HG03565 (cell line): ENCODE results near the gene ARHGAP15.

ENCODE experiments used
- ATAC-seq: cut with Tn5 transposase; IDR thresholded peaks from one replicate; pipeline ENCODE4 v1.9.1; 2021; ENCODE audit warnings: mild to moderate bottlenecking, moderate library complexity; ENCODE audit not compliant: unreplicated experiment

Gene ARHGAP15

DNA sequence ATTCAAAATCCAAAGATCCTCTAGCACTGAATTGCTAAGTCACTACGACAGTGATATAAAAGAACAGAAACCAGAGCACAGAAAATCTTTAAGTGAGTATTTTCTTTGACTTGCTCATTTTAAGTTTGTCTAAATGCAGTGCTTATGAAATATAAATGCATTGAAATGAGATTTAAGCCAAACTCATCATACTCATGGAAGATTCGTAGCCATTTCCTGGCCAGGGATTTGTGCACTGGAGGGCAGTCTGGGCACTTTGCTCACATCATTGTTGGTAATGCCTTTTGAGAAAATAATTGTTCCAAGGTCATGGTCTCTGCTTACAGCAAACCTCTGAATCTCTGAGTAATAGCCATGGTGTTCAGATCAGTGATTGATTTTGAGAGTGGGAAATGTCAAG, 307.7 kb downstream of the ARHGAP15 start:
- ATAC-seq = no peak

DNA sequence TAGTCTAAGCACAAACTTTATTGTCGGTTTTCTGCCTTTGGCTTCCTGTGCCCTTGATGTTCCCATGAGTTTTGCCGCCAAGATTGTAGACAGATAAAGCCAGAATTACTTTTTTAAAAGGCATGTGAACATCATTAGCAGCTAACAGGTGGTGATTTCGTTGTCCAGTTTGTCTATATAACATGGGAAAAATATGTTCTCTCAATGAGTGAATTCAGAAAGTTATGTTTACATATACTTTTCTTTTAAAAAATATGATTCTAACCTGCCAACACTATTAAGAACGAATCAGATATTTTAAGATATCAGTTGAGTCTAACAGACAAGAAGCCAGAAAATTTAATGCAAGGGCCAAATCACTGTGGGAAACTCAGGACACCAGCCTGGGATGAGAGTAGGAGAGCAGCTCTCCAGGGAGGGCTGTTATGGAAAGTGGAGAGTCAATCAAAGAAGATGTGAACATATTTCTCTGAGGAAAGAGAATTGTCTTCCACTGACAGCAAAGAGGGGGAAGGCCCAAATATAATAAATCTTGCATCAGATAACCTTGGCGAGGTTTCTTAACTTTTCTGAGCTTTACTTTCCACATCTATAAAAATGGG, 311.3 kb downstream of the ARHGAP15 start:
- ATAC-seq = no peak

DNA sequence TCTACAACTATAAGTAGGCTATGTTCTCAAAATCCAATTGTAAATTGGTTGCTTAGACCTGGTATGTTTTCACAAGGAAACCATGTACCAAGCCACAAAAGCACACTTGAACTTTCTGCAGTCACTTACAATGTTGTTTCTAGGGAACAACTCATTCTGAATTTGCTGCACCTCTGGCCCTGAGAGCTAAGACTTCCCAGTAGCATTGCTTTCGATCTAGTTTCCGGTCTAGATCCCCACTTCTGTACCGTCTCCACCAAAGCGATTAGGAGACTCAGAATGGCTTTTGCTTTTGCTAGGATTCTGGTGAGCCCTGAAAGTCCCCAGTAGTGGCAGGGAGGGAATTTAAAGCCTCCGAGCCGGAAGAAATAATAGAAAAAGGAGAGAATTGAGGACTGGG, 313.0 kb downstream of the ARHGAP15 start:
- no peak for ATAC-seq

DNA sequence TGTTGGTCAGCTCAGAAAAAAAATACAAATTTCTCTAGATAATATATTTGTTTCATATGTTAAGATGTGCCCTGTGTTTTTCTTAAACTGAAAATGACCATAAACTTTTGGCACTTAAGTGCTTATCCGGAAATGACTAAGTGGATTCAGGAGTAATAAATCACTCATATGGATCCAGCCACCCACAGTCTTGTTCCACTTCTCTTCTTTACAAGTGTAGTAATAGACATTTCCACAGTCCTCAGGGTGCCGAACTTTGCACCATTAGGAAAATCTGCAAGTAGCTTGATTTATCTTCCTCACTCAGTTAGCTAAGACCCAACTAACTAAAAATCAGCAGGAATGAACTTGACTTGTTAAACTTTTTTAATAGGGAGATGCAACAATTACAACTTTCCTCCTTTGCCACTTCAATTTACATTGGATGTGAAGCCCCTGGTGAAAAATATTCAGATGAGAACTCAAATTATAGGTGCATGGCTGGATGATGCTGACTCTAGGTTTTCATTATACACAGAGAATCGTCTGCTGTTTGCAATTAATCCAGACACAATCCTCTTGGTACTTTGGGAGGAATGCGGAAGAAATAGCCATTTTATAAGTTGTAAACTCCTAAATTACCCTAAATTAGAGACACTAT, 322.5 kb downstream of the ARHGAP15 start:
- peak; percentile 70 for ATAC-seq

DNA sequence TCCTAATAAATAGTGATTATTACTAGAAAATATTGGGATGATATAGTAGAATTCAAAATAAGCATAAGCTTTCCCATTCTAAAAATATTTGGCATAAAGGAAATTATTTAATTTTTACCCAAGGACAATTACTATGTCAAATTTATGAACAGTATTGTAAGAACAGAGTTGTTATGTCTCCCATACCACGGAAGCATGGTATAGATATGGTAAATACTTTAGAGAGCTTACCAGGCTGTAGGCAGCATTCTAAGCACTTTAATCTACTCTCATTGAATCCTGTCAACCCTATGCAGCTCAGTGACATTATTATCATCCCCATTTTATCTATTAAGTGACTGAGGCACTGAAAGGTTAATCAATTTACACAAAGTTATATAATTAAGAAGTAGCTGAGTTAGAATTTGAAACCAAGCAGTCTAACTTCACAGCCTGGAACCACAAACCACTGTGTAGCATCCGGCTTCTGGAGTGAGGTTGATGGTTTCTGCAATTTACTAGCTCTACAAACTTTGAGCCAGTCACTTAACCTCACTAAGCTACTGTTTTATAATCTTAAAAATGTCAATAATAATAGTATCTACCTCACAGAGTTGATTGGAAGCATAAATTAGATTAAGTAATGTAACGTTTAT, 323.7 kb downstream of the ARHGAP15 start:
- ATAC-seq = peak; percentile 66

DNA sequence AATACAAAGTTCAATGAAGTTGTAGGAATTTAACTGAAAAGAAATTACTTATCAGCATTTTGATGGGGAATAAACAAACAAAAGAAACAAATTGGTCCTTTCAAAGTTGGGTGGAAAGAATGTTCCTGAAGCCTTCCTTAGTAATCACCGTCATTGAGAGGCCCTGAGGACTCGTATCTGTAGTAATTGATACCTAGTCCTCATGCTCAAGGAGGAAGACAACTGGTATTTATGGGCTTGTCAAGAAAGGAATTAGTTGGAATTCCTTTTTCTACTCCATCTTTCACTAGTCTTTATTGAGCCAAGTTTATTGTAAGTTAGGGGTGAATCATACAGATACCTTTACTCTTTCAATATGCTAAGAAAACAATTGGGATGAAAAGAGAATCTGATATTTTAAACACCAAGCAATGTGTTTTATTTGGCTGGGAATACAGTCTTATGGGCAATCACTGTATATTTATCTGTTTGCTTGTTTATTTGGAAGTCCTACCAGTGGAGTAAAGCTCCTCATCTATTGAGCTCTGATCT, 324.8 kb downstream of the ARHGAP15 start:
- no peak for ATAC-seq

DNA sequence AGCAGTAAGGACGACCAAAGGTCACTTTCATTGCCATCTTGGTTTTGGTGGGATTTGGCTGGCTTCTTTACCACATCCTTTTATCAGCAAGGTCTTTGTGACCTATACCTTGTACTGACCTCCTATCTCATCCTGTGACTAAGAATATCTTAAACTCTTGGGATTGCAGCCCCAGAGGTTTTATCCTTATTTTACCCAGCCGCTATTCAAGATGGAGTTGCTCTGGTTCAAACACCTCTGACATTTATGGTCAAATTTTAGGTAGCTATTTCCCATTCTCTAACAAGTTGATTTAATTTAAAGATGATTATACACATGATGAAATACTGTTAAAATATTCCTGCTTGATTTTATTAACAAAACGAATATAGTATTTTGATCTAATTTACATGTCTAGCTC, 326.1 kb downstream of the ARHGAP15 start:
- ATAC-seq = no peak

DNA sequence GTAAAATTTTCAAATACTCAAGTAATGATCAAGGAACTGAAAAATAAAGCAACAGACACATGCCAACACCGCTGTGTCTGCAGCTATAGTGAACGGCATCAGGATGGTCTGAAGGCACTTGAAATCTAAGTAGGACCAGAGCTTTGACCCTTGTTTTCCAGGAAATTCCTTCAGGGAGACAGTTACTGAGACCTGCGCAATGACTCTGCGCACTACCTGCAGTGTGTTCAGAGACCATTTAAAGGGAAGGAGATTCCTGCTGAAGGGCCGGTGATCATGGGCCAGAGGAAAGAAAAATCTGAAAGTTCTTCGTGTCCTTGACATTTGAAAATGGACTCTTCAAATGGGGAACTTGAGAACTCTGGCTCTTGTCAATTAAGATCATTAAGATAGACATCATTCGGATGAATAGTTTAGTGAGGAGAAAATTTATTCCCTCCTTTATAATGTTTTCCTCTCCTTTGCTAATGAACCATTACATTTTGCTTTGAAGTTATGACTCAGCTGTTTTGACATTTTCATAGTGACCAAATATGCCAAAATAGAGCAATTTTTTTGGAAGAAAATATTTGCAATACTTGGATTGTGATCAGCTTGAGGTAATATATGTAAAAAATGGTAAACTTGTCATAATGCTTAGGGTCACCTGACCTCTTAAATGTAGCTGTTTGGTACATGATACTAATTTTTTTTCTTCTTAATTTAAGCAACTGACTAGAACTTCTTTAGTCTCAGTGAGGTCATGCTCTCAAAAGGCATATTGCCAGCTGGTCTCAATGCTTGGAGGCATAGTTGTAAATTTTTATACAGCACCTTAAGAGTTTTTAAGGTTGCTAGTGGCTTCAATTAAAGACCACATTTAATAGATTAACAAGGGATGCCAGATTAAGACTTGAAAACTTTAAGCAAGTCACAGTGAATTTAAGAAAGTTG, 329.3 kb downstream of the ARHGAP15 start:
- ATAC-seq = no peak

DNA sequence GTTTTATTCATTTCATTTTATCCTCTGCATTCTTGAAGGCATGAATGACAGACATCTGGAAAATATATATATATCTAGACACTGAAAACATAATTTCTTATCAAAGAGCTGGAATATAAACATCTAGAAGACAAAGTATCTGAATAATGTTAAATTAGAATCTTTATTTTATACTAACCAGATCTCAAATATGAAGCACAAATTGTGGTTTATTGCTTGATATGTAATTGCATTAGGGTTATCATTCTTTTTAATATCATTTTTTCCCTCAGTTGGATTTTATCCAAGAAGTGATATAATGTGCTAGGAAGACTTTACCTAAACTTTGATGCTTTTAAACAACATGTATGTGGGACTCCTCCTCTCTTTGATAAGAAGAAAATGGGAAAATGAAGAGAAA, 331.2 kb downstream of the ARHGAP15 start:
- no peak for ATAC-seq

DNA sequence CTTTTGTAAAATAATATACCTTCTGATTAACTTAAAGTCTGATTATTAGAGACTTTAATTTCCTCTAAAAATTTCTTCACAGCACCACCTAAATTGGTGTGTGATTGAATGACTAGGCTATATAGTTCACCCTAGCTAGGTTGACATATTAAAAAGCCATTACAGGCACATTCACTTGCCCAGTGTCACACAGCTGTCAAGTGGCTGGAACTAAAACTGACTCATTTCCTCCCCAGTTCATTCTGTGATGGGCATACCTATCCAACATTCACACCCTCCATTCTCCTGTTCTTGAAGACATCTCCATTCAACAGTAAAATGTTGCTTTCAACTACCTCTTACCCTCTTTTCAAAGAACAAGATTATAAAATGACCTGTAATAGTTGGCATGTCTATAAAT, 334.5 kb downstream of the ARHGAP15 start:
- no peak for ATAC-seq

DNA sequence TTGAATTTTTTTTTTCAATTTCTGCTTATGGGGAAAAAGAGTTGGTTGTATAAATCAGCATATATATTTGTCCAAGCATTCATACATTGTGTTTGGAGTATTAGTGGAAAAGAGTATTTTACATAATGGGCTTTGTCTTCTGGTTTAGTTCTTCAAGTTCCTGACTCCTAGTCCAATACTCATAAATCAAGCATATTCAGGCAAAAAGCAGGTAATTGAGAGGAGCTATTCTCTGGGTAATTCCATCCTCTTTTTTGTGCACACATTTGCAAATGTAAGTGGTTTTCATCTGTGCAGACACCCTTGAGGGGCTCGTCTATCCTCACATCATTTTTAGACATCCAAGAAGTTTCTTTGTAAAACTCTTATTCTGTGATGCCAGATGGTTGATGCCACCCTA, 337.2 kb downstream of the ARHGAP15 start:
- no peak for ATAC-seq

DNA sequence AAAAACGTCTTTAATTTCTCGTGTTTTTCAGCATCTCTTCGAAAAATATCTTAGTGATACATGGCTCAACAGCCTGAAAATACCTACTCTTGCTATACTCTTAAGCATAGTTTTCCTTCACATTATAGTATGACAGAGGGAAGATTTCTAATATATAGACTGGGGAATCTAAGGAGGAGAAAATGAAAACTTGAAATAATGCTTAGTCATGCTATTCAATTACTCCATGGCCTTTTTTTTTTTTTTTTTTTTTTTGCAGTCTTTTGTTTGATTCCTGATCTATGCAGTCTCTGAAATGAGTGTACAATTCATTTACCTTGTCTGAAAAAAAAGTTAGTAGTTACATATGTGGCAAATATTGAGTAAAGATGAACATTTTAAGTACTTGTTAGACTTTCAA, 337.8 kb downstream of the ARHGAP15 start:
- no peak for ATAC-seq

DNA sequence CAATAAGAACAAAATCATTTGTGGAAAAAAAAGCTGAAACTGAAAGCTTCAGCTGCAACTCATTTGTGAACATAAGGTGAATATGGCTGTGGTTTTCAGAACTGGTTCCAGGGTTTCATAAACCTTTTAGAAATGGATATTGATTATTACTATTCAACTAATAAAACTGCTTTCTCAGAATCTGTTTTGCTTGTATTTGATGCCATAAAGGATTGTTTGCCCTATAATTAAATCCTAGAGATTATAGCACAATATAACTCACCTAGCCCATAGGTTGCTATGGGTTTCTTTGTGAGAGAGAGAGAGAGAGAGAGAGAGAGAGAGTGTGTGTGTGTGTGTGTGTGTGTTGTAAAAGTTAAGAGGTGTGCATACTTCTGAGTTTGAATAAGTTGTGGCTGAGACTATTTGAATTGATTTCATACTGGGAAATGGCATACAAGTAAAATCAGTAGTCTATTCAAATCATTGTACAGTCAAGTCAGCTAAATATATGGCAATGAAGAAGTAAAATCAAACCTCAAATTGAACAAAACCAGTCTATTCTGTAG, 339.2 kb downstream of the ARHGAP15 start:
- peak; percentile 63 for ATAC-seq

DNA sequence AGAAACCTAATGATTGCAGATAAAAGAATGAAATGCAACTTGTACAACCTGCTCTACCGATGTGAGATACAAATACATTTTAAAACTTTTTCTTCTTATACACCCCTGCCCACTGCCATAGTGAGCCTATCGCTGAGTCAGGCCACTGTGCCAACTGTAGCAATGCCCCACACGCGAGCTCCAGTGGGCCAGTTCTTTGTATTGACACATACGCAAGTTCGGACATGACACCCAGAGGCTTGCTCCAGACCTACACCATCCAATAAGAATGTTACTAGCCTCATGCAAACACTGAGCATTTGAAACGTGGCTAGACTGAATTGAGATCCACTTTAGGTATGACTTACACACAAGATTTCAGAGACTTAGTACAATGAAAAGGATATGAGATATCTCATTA, 340.1 kb downstream of the ARHGAP15 start:
- ATAC-seq = no peak

DNA sequence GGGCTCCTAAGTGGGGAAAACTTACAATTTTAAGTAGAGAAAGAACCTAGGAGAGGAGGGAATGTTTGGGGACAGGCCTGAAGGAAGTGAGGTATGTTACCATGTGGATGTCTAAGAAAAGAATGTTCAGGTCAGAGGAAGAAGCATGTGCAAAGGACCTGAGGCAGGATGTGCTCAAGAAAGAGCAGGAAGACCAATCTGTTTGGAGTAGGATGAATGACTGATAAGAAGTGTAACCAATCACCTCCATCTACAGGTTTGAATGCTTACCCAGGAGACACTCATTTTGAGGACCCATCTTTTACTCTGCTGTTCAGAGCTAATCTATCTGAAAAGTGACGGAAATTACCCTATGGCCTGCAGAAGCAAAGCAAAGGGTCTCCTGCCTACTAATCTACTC, 342.3 kb downstream of the ARHGAP15 start:
- no peak for ATAC-seq

DNA sequence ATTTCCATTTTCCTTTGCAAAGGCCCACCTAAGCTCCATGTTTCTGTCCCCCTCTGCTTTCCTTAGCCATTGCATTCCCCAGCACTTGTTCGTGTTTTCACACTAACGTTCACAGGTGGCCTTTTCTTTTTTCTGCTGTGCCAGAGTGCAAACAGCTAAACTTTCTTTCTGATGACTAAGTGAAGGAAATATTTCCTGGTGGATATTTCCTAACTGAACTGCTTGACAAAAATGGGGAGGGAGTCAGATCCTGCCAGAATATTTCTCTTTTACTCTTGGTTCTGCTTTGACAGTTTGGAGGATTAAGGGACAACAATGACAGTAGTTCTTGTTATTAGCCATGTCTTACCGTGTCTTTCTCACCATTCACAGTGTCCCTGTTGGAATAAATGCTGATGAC, 344.0 kb downstream of the ARHGAP15 start:
- no peak for ATAC-seq

DNA sequence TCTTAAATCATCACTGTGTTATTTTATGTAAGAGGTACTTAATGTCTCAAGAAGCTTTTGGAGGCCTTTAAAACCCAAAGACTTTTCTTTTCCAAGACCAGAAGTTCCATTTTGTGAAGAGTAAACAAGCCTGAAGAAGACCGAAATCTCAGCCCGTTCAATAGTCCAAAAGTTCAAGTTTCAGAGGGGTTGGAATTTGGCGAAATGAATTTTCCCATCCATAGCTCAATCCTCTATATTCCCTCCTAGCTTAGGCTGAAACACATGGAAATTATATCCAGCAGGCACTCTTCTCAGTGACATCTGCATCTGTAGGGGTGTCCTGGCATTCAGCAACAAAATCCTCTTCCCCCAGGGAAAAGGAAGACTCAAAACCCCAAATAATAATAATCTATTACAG, 344.6 kb downstream of the ARHGAP15 start:
- ATAC-seq = no peak

DNA sequence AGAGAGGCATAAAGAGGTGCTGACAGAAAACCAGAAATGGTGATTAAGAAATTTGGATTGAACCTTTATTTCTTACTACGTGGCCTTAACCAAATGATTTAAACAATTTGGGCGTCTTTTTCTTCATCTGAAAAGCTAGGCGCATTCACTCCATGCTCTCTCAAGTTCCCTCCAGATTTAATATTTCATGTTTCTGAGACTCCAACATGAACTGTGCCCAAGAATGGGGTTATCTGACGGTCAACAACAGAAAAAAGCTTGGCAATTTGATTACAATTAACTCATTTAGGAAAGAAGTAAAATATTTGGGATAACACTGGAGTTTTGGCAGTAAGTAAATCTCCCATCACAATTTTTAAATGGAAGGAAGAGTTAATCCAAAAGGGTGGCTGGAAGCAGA, 345.4 kb downstream of the ARHGAP15 start:
- no peak for ATAC-seq

DNA sequence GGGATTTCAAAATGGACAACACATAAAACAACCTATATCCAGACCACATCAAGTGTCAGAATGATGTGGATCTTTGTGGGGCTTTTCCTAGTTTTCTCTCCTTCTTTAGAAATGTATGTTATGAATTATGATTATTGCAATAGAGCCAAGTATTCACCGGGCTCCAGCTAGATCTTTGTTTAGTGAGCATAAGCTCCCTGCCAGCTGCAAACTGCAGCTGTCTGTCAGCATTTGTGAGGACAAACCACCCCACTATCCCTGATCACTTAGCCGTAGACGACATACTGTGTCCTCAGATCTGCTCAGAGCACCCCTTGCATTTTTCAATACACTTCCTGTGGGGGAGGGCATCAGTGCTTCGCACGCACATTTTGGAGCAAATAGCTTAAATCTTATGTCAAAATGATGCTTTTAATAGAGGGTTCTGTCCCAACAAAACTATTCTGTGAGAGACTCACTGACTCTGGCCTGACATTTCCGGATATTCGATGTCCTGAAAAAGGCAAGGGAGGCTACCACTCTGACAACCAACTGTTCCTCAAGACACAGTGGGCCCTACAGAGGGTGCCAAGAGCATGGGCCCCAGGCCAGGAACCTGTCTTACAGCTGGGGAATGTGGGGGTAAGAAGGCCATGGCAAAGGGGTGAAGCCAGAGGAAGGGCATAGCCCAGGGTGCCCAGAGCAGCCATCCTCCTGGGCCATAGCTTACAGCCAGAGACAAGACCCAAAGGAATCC, 346.0 kb downstream of the ARHGAP15 start:
- no peak for ATAC-seq

DNA sequence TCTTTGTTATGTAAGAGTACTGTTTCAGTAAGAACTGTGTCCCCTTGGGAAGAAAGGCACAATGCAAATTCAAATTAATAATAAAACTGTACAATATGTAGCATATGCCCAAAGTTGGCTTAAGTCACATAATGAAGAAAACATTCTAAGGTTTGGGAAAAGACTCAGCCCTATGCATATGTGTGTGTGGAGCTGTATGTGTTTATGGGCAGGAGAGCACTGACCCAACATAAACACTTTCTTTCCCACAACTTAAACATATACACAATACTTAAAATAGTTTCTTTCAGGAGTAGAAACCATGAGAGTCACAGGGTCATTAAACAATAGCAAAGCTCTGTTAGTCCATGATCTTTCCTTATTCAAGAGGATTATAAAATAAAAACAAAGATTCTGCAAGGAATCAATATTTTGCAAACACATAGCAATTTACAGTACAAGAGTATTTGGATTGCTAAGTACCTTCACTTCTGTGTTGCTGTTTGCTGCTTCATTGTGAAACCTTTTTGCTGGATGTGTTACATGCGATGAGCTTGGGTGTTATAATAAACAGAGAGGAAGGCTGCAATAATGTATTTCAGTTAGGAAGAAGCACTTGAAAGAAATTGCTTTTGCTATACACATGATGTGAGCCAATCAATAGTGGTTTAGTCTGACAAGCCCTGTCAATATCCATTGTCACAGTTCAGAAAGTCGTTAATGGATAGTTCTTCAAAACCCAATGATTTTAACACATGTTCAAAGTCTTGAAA, 347.3 kb downstream of the ARHGAP15 start:
- ATAC-seq = no peak
